HTR-8/SVneo (cell line): ENCODE data around the gene FGF4.
A peak's percentile ranks its signal among the peaks of the same experiment; 100 is the strongest.

ENCODE experiments used
- DNase-seq: peaks from one replicate; pipeline ENCODE4 v3.0.0; 2011; ENCODE audit warnings: low spot score, mixed read lengths; ENCODE audit not compliant: insufficient read length
- FAIRE-seq: peaks from 2 replicates; lab custom pipeline; 2011; peaks lifted over from hg19 to GRCh38; lab: Jason Lieb, UNC

Gene FGF4

GRCh38 chr11:69730500-69730899, 44.6 kb downstream of the FGF4 start:
- no peak for FAIRE-seq

GRCh38 chr11:69729252-69729651, 45.9 kb downstream of the FGF4 start:
- no peak for FAIRE-seq

More at GRCh38 chr11:69730500-69730899, 44.6 kb downstream of the FGF4 start:
- DNase-seq: no peak

GRCh38 chr11:69727266-69727665, 47.9 kb downstream of the FGF4 start:
- FAIRE-seq (no peak), DNase-seq (no peak)

More at GRCh38 chr11:69729252-69729651, 45.9 kb downstream of the FGF4 start:
- no peak for DNase-seq

DNA sequence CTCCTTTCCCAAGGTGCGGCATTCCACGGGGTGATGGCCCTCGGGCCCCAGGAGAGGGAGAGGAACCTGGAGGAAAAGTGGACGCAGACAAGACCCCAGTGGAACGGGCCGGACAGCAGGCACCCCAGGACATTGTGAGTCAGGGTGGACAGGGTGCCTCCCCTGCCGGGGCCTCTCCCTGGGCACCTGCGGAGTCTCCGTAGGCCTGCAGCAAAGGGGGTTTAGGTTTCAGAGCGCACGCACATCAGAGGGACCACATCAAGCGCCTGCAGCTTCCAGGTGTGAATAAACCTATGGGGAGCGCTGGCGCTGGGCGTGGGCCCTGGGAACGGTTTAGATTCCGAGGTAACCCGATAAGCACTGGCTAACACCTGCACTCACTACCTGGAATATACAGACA, 48.7 kb downstream of the FGF4 start:
- FAIRE-seq (no peak), DNase-seq (no peak)

GRCh38 chr11:69726019-69726418, 49.1 kb downstream of the FGF4 start:
- DNase-seq (no peak), FAIRE-seq (no peak)

- FAIRE-seq (no peak), DNase-seq (peak; percentile 59)
These were observed 53.4 kb downstream of the FGF4 start for GRCh38 chr11:69721745-69722144.

DNA sequence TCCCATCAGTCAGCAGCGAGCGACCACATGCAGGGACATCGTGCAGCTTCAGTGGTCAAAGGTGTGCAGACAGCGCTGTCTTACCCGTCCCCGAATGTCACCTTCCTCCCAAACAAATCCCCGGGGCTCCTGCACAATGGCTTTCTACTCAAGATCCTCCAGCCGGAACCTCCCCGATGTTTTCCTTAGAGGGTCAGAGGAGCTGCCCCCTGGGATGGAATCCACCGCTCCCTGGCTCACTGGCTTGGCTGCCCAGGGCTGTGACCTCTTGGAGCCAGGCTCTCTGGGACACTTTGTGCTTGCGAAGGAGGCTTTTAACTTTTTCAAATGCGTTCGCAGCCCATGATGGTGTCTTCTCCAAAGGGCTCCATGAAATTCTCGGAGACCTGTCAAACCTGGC, 54.0 kb downstream of the FGF4 start:
- no peak for FAIRE-seq
- no peak for DNase-seq
